Small intestine (tissue), 7 donors: ENCODE measurements around the gene KCTD19. TPM values are rescaled to one million over a fixed set of nuclear protein-coding genes. Genes with fewer than 3 reads are reported as not detected.
A peak's percentile ranks its signal among the peaks of the same experiment; 100 is the strongest.

Experiments used
- DNase-seq, 2 donors: peaks; one replicate each; pipeline versions ENCODE4 v3.0.0 to v3.0.0-alpha.2; 2013
- FAIRE-seq: peaks from 2 replicates; lab custom pipeline; 2012; peaks lifted over from hg19 to GRCh38; lab: Jason Lieb, UNC
- H3K27ac ChIP-seq, 3 donors: one replicate each; pipeline ENCODE4 v1.5.1; 2013; ENCODE audit warnings: low read length in 2 of 3, mild to moderate bottlenecking in 2 of 3, control low read depth in 1 of 3, inconsistent platforms in 1 of 3, low read depth in 1 of 3, moderate library complexity in 1 of 3
- H3K27me3 ChIP-seq, 3 donors: one replicate each; pipeline ENCODE4 v1.6.1; 2013; ENCODE audit warnings: low read length in 3 of 3, inconsistent platforms in 1 of 3; ENCODE audit not compliant: control insufficient read depth in 3 of 3, insufficient read depth in 3 of 3
- H3K36me3 ChIP-seq, 3 donors: one replicate each; pipeline ENCODE4 v1.6.1; 2013; ENCODE audit warnings: low read length in 3 of 3, inconsistent platforms in 1 of 3, low read depth in 1 of 3, mild to moderate bottlenecking in 1 of 3, moderate library complexity in 1 of 3; ENCODE audit not compliant: control insufficient read depth in 3 of 3, insufficient read depth in 2 of 3
- H3K4me1 ChIP-seq, 3 donors: one replicate each; pipeline ENCODE4 v1.6.1; 2013; ENCODE audit warnings: low read length in 2 of 3, inconsistent platforms in 1 of 3, low read depth in 1 of 3, mild to moderate bottlenecking in 1 of 3, moderate library complexity in 1 of 3; ENCODE audit not compliant: control insufficient read depth in 3 of 3, insufficient read depth in 2 of 3
- H3K4me3 ChIP-seq, 3 donors: one replicate each; pipeline ENCODE4 v1.5.1; 2013; ENCODE audit warnings: low read length in 3 of 3, control low read depth in 1 of 3, inconsistent platforms in 1 of 3, low read depth in 1 of 3, mild to moderate bottlenecking in 1 of 3, moderate library complexity in 1 of 3
- H3K9me3 ChIP-seq, 2 donors: one replicate each; pipeline ENCODE4 v1.6.1; 2013; ENCODE audit warnings: low read depth in 1 of 2, low read length in 1 of 2; ENCODE audit not compliant: control insufficient read depth in 2 of 2, insufficient read depth in 1 of 2
- WGBS, 3 donors: extraction: QIAGEN DNeasy Blood & Tissue Kit; methylation state at CpG; one replicate each; pipeline ENCODE4 v1.1.7; 2013; 5-methylcytosine and 5-hydroxymethylcytosine counted together
- polyA plus RNA-seq, 4 donors: library from polyadenylated mRNA; stranded (reverse) in 3 of 4; unstranded in 1 of 4; fragments of 200-250 nt in 3 of 4; fragments of 120-200 nt in 1 of 4; gene quantifications; one replicate each; pipeline versions ENCODE4 v1.2.1 to v1.2.3, GENCODE V29; 2013
- donor health status: healthy with polysubstance abuse.
- donor health status: control.
- donor health status: control.
- donor health status: Bipolar disorder and iron deficiency.
- donor health status: healthy.

The KCTD19 gene
- polyA plus RNA-seq, 4 donors, result 0.01 to 0.19 TPM; not detected in 2

DNA sequence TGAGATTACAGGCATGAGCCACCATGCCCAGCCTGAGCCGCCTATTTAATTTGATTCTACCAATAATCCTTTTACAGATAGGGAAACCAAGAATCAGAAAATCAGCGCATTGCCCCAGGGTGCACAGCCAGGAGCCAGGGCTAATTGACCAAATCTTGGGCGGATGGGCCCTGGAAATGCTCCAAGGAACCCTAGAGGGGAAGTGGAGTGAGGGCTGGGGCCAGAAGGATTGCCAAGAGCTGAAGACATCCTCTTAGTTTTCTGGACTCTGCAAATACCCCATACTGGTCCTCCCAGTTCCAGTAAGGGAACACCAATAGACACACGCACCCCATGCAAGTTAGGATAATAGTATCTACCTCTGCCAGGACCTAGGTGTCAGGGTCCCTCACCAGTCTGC, 83.1 kb downstream of the KCTD19 start:
- Histone ChIP-seq H3K9me3 (no peaks in the 10 kb centered on the region), H3K36me3 (peaks cover 0 to 28% (median 4%) of the 10 kb centered on the region in 3 donors), H3K4me3 (no peak overlapping the region), H3K27me3 (peaks cover 0 to 8% (median 0%) of the 10 kb centered on the region in 3 donors), H3K4me1 (peaks cover 2 to 33% (median 5%) of the 10 kb centered on the region in 3 donors), H3K27ac (peak overlapping the region in 1 of 3 donors; percentile 86)
- FAIRE-seq (no peak), DNase-seq (no peak)
- WGBS, 3 donors, result 76 to 83% (median 79%) methylated on average over 4 of the region's 4 CpGs

DNA sequence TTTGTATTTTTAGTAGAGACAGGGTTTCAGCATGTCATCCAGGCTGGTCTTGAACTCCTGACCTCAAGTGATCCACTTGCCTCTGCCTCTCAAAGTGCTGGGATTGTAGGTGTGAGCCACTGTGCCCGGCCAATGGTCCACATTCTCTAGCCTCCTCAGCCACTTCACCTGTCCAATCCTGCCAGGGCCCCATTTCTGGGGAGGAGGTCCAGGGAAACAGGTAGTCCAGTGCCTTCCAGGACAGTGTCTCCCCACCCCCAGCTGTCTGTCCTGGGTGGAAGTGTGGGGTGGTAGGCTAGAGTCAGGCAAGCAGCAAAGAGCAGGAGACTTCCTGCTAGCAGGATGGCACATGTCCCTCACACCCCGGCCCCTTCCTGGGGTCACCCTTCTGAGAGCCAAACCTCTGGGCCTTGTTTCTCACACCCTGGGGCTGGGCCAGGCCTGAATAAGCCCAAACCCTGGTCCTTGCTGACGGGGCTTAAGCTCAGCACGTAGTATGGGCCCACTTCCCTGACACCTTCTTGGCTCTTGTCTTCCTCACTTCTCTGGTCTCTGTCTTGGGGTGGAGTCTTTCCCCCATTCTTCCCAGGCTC, 84.3 kb downstream of the KCTD19 start:
- H3K4me1 ChIP-seq, result peaks cover 2 to 24% (median 5%) of the 10 kb centered on the region in 3 donors
- no peak for FAIRE-seq
- peak overlapping the region in 2 of 3 donors; percentile 39 to 72 for H3K27ac ChIP-seq
- no peaks in the 10 kb centered on the region for H3K9me3 ChIP-seq
- peaks cover 1 to 40% (median 10%) of the 10 kb centered on the region in 3 donors for H3K36me3 ChIP-seq
- H3K27me3 ChIP-seq, result no peaks in the 10 kb centered on the region
- no peak overlapping the region for H3K4me3 ChIP-seq
- WGBS, 3 donors, result 86 to 89% (median 89%) methylated on average over 4 of the region's 4 CpGs
- DNase-seq, result no peak

DNA sequence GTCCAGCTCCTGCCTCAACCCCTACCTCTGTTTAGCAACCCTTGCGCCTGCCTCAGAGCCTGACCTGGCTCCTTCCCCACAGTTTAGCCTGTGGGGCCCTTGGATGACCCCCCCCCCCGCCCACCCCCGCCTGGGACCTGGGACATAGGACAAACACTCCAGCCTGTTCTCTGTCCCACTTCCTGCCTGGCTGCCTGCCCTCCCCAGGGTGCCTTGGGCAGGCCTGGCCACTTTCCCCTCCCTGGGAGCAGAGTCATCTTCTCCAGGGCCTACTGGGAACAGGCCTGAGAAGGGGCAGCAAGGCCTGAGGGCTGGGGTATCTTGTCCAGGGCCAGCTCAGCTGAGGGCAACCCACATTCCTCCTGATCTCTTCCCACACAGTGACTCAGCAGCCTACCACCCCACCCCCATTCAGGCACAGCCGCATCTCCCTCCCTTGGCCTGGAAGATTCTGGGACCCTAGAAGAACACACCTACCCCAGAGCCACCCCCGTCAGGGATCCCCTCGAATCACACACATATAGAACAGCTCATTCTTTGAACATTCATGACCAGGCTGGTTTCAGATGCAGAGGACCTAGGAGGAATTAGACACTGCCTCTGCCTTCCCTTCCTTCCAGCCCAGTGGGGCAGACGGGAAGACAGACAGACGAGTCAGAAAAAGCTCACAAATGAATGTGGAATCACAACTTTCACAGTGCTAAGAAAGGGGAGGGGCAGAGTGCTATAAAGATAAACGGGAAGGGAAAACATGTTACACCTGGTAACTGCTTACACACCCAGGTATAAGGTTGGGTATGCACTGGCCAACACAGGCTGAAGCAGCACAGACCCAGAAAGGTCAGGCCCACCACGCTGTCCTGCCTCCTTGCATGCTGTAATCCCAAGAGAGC, 85.3 kb downstream of the KCTD19 start:
- H3K9me3 ChIP-seq, result no peaks in the 10 kb centered on the region
- H3K4me1 ChIP-seq, result peaks cover 2 to 24% (median 5%) of the 10 kb centered on the region in 3 donors
- peak overlapping the region; percentile 5 to 72 (median 40) for H3K27ac ChIP-seq
- FAIRE-seq (no peak), DNase-seq (peak; percentile 60 to 67)
- H3K4me3 ChIP-seq, result no peak overlapping the region
- peaks cover 6 to 49% (median 12%) of the 10 kb centered on the region in 3 donors for H3K36me3 ChIP-seq
- 16 to 49% (median 26%) methylated on average over 9 to 10 of the region's 10 CpGs for WGBS, 3 donors
- no peaks in the 10 kb centered on the region for H3K27me3 ChIP-seq

DNA sequence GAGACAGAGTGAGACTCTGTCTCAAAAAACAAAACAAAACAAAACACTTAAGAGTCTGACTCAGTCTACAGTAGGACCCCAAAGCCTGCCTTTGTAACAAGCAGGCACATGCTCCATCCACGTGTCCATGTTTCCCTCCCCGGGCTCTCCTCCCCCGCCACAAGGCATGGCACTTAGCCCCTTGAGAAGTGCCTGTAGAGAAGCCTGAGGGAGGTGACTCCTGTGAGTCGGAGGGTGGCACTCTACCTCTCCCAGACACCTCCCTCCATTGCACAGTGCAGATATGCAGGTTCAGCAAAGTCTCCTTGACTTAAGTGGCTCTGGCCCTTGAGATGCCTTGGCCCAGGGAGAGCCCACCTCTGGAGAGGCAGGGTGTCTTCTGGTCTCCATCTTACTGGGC, 86.0 kb downstream of the KCTD19 start:
- no peak for FAIRE-seq
- H3K27ac ChIP-seq, result peak overlapping the region in 2 of 3 donors; percentile 11 to 53
- H3K36me3 ChIP-seq, result peaks cover 8 to 57% (median 12%) of the 10 kb centered on the region in 3 donors
- H3K27me3 ChIP-seq, result no peaks in the 10 kb centered on the region
- H3K4me3 ChIP-seq, result no peak overlapping the region
- H3K4me1 ChIP-seq, result peaks cover 2 to 19% (median 5%) of the 10 kb centered on the region in 3 donors
- no peak for DNase-seq
- 68 to 75% (median 68%) methylated on average over 4 of the region's 4 CpGs for WGBS, 3 donors
- no peaks in the 10 kb centered on the region for H3K9me3 ChIP-seq

Other genes with a start within 250 kb of the KCTD19 start
- gene PHAF1, start 216.8 kb downstream of the KCTD19 start, polyA plus RNA-seq, result 10 to 100 TPM in 2 of 4 donors, 1 to 10 TPM in 2; 5.9 to 13.6 (median 8.7) TPM
- 1 to 10 TPM in 3 of 4 donors, under 1 TPM in 1; 0.89 to 4.9 (median 2.6) TPM for gene B3GNT9, start 175.7 kb downstream of the KCTD19 start, polyA plus RNA-seq
- 10 to 100 TPM; 16.6 to 37.8 (median 23.6) TPM for gene TRADD, start 166.8 kb downstream of the KCTD19 start, polyA plus RNA-seq
- gene FBXL8, start 166.8 kb downstream of the KCTD19 start, polyA plus RNA-seq, result 10 to 100 TPM in 1 of 4 donors, 1 to 10 TPM in 3; 5.8 to 13.1 (median 6.9) TPM
- gene HSF4, start 162.0 kb downstream of the KCTD19 start, polyA plus RNA-seq, result 10 to 100 TPM in 1 of 4 donors, 1 to 10 TPM in 3; 4.6 to 15.1 (median 7.6) TPM
- 10 to 100 TPM in 2 of 4 donors, 1 to 10 TPM in 2; 4.5 to 17.1 (median 9.5) TPM for gene NOL3, start 156.2 kb downstream of the KCTD19 start, polyA plus RNA-seq
- gene MATCAP1, start 142.8 kb downstream of the KCTD19 start, polyA plus RNA-seq, result 10 to 100 TPM; 15.7 to 19.0 (median 18.2) TPM
- gene EXOC3L1, start 136.6 kb downstream of the KCTD19 start, polyA plus RNA-seq, result 1 to 10 TPM; 1.6 to 7.9 (median 6.0) TPM
- gene E2F4, start 134.6 kb downstream of the KCTD19 start, polyA plus RNA-seq, result 10 to 100 TPM; 48.6 to 63.7 (median 58.3) TPM
- gene ELMO3, start 127.6 kb downstream of the KCTD19 start, polyA plus RNA-seq, result 100 to 1,000 TPM in 1 of 4 donors, 10 to 100 TPM in 3; 36.3 to 101 (median 67.4) TPM
- 100 to 1,000 TPM in 2 of 4 donors, 10 to 100 TPM in 2; 63.0 to 153 (median 102) TPM for gene TMEM208, start 99.6 kb downstream of the KCTD19 start, polyA plus RNA-seq
- gene FHOD1, start 79.3 kb downstream of the KCTD19 start, polyA plus RNA-seq, result 10 to 100 TPM; 12.4 to 19.7 (median 15.8) TPM
- under 1 TPM in 3 of 4 donors, not detected in 1; 0.39 to 0.78 (median 0.54) TPM for gene SLC9A5, start 77.8 kb downstream of the KCTD19 start, polyA plus RNA-seq
- gene PLEKHG4, start 47.2 kb downstream of the KCTD19 start, polyA plus RNA-seq, result 1 to 10 TPM; 1.6 to 7.9 (median 4.9) TPM
- gene LRRC36, start 74 bp upstream of the KCTD19 start, polyA plus RNA-seq, result 1 to 10 TPM in 1 of 4 donors, under 1 TPM in 1, not detected in 2; 0.87 to 1.9 TPM
- 10 to 100 TPM; 10.3 to 34.8 (median 22.2) TPM for gene TPPP3, start 66.8 kb upstream of the KCTD19 start, polyA plus RNA-seq
- 1 to 10 TPM in 3 of 4 donors, not detected in 1; 1.9 to 5.3 (median 5.2) TPM for gene ZDHHC1, start 89.7 kb upstream of the KCTD19 start, polyA plus RNA-seq
- gene HSD11B2, start 104.4 kb upstream of the KCTD19 start, polyA plus RNA-seq, result 100 to 1,000 TPM in 2 of 4 donors, 10 to 100 TPM in 1, 1 to 10 TPM in 1; 9.7 to 166 (median 111) TPM
- 100 to 1,000 TPM in 3 of 4 donors, 10 to 100 TPM in 1; 98.8 to 158 (median 137) TPM for gene ATP6V0D1, start 154.4 kb upstream of the KCTD19 start, polyA plus RNA-seq
- gene AGRP, start 156.8 kb upstream of the KCTD19 start, polyA plus RNA-seq, result under 1 TPM in 1 of 4 donors, not detected in 3; 0.10 TPM
- 10 to 100 TPM in 3 of 4 donors, 1 to 10 TPM in 1; 2.9 to 19.1 (median 10.9) TPM for gene RIPOR1, start 202.1 kb upstream of the KCTD19 start, polyA plus RNA-seq
- gene CTCF, start 235.8 kb upstream of the KCTD19 start, polyA plus RNA-seq, result 10 to 100 TPM; 23.5 to 45.0 (median 24.2) TPM